HepG2 (cell line): ENCODE measurements around the gene KIAA0319L. TPM values are rescaled to one million over a fixed set of nuclear protein-coding genes. Genes with fewer than 3 reads are reported as not detected.

ENCODE experiments used
- ARID4A ChIP-seq: sonication (generic); formaldehyde crosslinking; IDR thresholded peaks from 2 replicates; pipeline ENCODE4 v1.5.0; 2020; ENCODE audit warnings: mild to moderate bottlenecking, missing genetic modification reagents, borderline replicate concordance
- GABPB1 ChIP-seq: IDR thresholded peaks from 2 replicates; pipeline ENCODE4 v1.6.1; 2016; ENCODE audit warnings: mild to moderate bottlenecking, missing genetic modification reagents, moderate library complexity, missing compliant biosample characterization
- MED1 ChIP-seq: sonication (generic); formaldehyde crosslinking; IDR thresholded peaks from 2 replicates; pipeline ENCODE4 v1.4.0; 2020; ENCODE audit warnings: missing genetic modification reagents
- MED13 ChIP-seq: sonication (generic); formaldehyde crosslinking; IDR thresholded peaks from 2 replicates; pipeline ENCODE4 v1.5.0; 2020; ENCODE audit warnings: missing genetic modification reagents
- MXI1 ChIP-seq: IDR thresholded peaks from 3 replicates; pipeline ENCODE4 v1.6.1; 2012; ENCODE audit warnings: low read depth, low read length, inconsistent platforms, borderline replicate concordance
- NAIF1 ChIP-seq: sonication (generic); formaldehyde crosslinking; IDR thresholded peaks from 2 replicates; pipeline ENCODE4 v1.5.0; 2020; ENCODE audit warnings: mild to moderate bottlenecking, missing genetic modification reagents, borderline replicate concordance
- PAWR ChIP-seq: sonication (generic); formaldehyde crosslinking; IDR thresholded peaks from 2 replicates; pipeline ENCODE4 v1.4.0; 2020; ENCODE audit warnings: missing genetic modification reagents, mild to moderate bottlenecking, borderline replicate concordance
- TCF7 ChIP-seq: sonication (generic); IDR thresholded peaks from 2 replicates; pipeline ENCODE4 v1.6.1; 2016; ENCODE audit warnings: antibody characterized with exemption, low read depth
- TGIF2 ChIP-seq: IDR thresholded peaks from 2 replicates; pipeline ENCODE4 v1.6.1; 2016; ENCODE audit warnings: control low read depth, missing compliant biosample characterization
- THAP11 ChIP-seq: IDR thresholded peaks from 2 replicates; pipeline ENCODE4 v1.6.1; 2016; ENCODE audit warnings: missing biosample characterization, missing genetic modification reagents
- ZBTB4 ChIP-seq: sonication (generic); formaldehyde crosslinking; IDR thresholded peaks from 2 replicates; pipeline ENCODE4 v1.4.0; 2020; ENCODE audit warnings: missing genetic modification reagents, mild to moderate bottlenecking, borderline replicate concordance
- ZNF33A ChIP-seq: sonication (generic); formaldehyde crosslinking; IDR thresholded peaks from 2 replicates; pipeline ENCODE4 v1.5.1; 2020; ENCODE audit warnings: missing genetic modification reagents, mild to moderate bottlenecking, moderate library complexity, borderline replicate concordance
- ZNF468 ChIP-seq: sonication (generic); formaldehyde crosslinking; IDR thresholded peaks from 2 replicates; pipeline ENCODE4 v1.8.0; 2022; ENCODE audit warnings: mild to moderate bottlenecking, moderate library complexity, missing genetic modification reagents
- ZNF484 ChIP-seq: sonication (generic); formaldehyde crosslinking; IDR thresholded peaks from 2 replicates; pipeline ENCODE4 v1.5.1; 2020; ENCODE audit warnings: mild to moderate bottlenecking, low read depth, missing genetic modification reagents, borderline replicate concordance
- ZNF800 ChIP-seq: sonication (generic); formaldehyde crosslinking; IDR thresholded peaks from 2 replicates; pipeline ENCODE4 v1.4.0; 2020; ENCODE audit warnings: missing genetic modification reagents
- polyA plus RNA-seq, 8 experiments: library from polyadenylated mRNA; depleted of rRNA in 3 of 8; stranded (reverse) in 7 of 8; unstranded in 1 of 8; fragments of >200 nt; fragmentation: Illumina TruSeq in 4 of 8; extraction: Trizol in 4 of 8; gene quantifications; 2 replicates each; pipeline versions ENCODE4 v1.2.1 to v1.2.3, GENCODE V29; 2011 to 2016; ENCODE audit warnings: low read depth in 4 of 8, missing spikeins in 1 of 8, mixed read lengths in 1 of 8; ENCODE audit not compliant: insufficient read depth in 1 of 8
- total RNA-seq, 5 experiments: library from RNA; depleted of rRNA; stranded (reverse); fragments of >200 nt; fragmentation: Illumina TruSeq; extraction: Trizol; gene quantifications; 2 replicates each; pipeline ENCODE4 v1.2.3, GENCODE V29; 2016; ENCODE audit warnings: low read depth in 1 of 5
- TF ChIP-seq, protein P1 (sequence below): sonication (generic); formaldehyde crosslinking; IDR thresholded peaks from 2 replicates; pipeline ENCODE4 v1.4.0; 2020; ENCODE audit warnings: missing genetic modification reagents

KIAA0319L gene
- total and polyA plus RNA-seq, 2 of the 13 experiments (the other 11 are each of a cell fraction or from before 2014, with no cell fraction given) = 33.4 to 82.6 TPM

DNA sequence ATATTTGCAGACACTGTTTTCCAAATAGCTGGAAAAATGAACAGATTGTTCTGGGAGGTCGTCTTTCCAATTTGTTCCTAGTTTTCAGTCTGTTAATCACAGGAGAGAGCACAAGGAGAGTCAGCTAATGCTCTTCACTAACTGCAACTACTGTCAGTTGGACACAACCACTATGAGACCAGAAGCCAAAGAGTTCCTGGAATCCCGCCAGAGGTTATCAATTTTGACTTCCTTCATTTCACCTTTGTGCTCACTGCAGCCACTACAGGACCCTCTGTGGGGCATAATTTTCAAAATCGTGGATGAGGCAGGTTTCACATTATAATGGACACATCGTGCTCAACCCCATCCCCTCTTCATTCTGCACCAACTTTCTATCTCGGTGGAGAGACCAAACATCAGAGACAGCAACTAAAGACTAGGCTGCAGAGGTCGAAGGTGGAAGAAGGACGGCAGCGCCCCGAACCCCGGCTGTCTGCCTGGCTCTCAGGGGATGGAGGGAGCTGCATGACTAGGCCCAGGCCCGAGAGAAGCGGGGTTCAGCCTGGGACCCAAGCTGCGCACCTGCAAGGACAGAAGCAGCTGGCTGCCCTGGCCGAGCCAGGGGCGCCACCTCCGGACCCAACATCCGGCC is 602 bp downstream of the KIAA0319L start (continued):
- TF ChIP-seq PAWR (CRISPR knock-in tag) (no peak), ZNF33A (no peak), ARID4A (no peak), ZNF484 (CRISPR knock-in tag) (no peak), TCF7 (no peak), NAIF1 (CRISPR knock-in tag) (no peak), MXI1 (no peak), ZNF800 (CRISPR knock-in tag) (0 out of 2 replicates have a peak, but pooled peaks have one; percentile 38), ZNF468 (no peak), MED1 (CRISPR knock-in tag) (no peak), GABPB1 (no peak), MED13 (no peak; the same call in 1 of the 2 replicates), THAP11 (no peak), ZBTB4 (CRISPR knock-in tag) (no peak), TGIF2 (CRISPR knock-in tag) (no peak)
- TF ChIP-seq, protein P1, sequence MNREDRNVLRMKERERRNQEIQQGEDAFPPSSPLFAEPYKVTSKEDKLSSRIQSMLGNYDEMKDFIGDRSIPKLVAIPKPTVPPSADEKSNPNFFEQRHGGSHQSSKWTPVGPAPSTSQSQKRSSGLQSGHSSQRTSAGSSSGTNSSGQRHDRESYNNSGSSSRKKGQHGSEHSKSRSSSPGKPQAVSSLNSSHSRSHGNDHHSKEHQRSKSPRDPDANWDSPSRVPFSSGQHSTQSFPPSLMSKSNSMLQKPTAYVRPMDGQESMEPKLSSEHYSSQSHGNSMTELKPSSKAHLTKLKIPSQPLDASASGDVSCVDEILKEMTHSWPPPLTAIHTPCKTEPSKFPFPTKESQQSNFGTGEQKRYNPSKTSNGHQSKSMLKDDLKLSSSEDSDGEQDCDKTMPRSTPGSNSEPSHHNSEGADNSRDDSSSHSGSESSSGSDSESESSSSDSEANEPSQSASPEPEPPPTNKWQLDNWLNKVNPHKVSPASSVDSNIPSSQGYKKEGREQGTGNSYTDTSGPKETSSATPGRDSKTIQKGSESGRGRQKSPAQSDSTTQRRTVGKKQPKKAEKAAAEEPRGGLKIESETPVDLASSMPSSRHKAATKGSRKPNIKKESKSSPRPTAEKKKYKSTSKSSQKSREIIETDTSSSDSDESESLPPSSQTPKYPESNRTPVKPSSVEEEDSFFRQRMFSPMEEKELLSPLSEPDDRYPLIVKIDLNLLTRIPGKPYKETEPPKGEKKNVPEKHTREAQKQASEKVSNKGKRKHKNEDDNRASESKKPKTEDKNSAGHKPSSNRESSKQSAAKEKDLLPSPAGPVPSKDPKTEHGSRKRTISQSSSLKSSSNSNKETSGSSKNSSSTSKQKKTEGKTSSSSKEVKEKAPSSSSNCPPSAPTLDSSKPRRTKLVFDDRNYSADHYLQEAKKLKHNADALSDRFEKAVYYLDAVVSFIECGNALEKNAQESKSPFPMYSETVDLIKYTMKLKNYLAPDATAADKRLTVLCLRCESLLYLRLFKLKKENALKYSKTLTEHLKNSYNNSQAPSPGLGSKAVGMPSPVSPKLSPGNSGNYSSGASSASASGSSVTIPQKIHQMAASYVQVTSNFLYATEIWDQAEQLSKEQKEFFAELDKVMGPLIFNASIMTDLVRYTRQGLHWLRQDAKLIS (CRISPR knock-in tag) = no peak
